Esophagus squamous epithelium (tissue), 4 donors: ENCODE results near the gene SYT6.

Experiments
- POLR2A ChIP-seq, 4 donors: fragments of 450-650 bp; IDR thresholded peaks; one replicate each; pipeline ENCODE4 v1.6.1; 2017; ENCODE audit warnings: antibody characterized with exemption in 4 of 4, mild to moderate bottlenecking in 4 of 4, moderate library complexity in 3 of 4
- TF ChIP-seq, protein P1 (sequence below), 6 experiments: fragments of 450-650 bp in 4 of 6; fragments of 200-600 bp in 2 of 6; sonication (generic) in 2 of 6; IDR thresholded peaks; one replicate each; pipeline ENCODE4 v1.5.1; 2016 to 2019; ENCODE audit warnings: antibody characterized with exemption in 6 of 6, mild to moderate bottlenecking in 4 of 6, moderate library complexity in 4 of 6

- TF ChIP-seq, protein P1, sequence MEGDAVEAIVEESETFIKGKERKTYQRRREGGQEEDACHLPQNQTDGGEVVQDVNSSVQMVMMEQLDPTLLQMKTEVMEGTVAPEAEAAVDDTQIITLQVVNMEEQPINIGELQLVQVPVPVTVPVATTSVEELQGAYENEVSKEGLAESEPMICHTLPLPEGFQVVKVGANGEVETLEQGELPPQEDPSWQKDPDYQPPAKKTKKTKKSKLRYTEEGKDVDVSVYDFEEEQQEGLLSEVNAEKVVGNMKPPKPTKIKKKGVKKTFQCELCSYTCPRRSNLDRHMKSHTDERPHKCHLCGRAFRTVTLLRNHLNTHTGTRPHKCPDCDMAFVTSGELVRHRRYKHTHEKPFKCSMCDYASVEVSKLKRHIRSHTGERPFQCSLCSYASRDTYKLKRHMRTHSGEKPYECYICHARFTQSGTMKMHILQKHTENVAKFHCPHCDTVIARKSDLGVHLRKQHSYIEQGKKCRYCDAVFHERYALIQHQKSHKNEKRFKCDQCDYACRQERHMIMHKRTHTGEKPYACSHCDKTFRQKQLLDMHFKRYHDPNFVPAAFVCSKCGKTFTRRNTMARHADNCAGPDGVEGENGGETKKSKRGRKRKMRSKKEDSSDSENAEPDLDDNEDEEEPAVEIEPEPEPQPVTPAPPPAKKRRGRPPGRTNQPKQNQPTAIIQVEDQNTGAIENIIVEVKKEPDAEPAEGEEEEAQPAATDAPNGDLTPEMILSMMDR (IDR thresholded peaks at IDR 0.05): no peak
- TF ChIP-seq POLR2A (IDR thresholded peaks at IDR 0.05): no peak
These were observed 29.0 kb downstream of the SYT6 start for GRCh38 chr1:114124644-114125043.
